ENCODE measurements around the gene KRTAP19-7. TPM values are rescaled to one million over a fixed set of nuclear protein-coding genes. Genes with fewer than 3 reads are reported as not detected.

The KRTAP19-7 gene
- not detected in 2 replicates for total RNA-seq (2012; rRNA removed)
- polyA plus RNA-seq (2012; rRNA removed), result not detected in 2 replicates
- not detected in 2 replicates for polyA plus RNA-seq (2012; cell fraction: cytosol; rRNA removed)
- polyA plus RNA-seq (2012; cell fraction: nucleus; rRNA removed; ENCODE audit: low replicate concordance), result not detected in 2 replicates
- not detected for Bru-seq, nascent RNA
- BruChase-seq, experiment 1, labeled RNA remaining after a 6-hour chase, result not detected
- not detected for BruChase-seq, experiment 2, labeled RNA remaining after a 2-hour chase
- long read RNA-seq, result 0 reads

DNA sequence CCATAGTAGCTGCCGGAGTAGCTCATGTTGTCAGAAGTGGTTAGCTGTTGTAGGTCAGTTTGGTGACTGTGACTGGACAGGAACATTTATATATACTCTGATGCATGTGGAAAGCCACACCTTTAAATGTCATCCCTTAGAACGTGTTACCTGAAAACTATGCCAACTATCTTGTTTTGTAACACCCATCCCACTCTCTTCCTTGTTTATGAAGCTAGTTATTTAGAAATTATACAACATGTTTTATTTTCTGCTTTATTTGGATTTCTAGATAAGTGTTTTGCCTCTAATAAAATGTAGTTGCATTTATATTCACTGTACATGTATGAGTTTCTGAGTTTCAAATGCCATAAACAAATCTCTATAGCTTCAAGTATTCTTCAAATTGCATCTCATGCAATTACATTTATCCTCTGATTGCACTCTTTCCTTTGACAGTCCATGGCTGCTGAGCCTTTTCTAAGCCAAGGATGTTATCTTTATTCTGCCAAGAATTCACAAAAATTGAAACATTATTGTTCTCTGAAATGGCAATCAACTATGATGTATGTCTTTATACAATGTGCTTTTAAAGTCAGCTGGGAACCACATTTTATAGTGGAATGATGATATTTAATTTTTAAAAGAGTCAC lies at the start of gene KRTAP19-7:
TSS of gene KRTAP19-7 (minus strand) at position 51 of the 632 bp plus-strand sequence. CDS start at position 26, 25 bp downstream.
- intact Hi-C loops (cut with micrococcal nuclease), result no loop called here
- H3K9ac ChIP-seq (ENCODE audit: low read depth, low read length), result no peak within 1 kb of the TSS
- no peak within 1 kb of the TSS for H3K18ac ChIP-seq (ENCODE audit: low read depth, low read length)
- H2BK20ac ChIP-seq (ENCODE audit: low read depth, low read length), result no peak within 1 kb of the TSS
- H2BK5ac ChIP-seq (ENCODE audit: low read depth, low read length, poor library complexity, severe bottlenecking), result no peak within 1 kb of the TSS
- WGBS, 2 experiments (ENCODE audit: extremely low coverage in 2 of 2, insufficient read length in 1 of 2), result no CpG with 5 or more reads among the region's 2 CpGs
- in situ Hi-C loops (cut with MboI; ENCODE audit: low sequenced_read_pairs), result no loop called here
- no peak within 1 kb of the TSS for H4K91ac ChIP-seq (ENCODE audit: insufficient read depth, low read depth, low read length)
- H2AK9ac ChIP-seq (replicated peaks; ENCODE audit: low read depth, low read length, poor library complexity), result no peak within 1 kb of the TSS
- DNase-seq (no peak), ATAC-seq (ENCODE audit: low read depth) (no peak)
- H3K9me3 ChIP-seq (ENCODE audit: control insufficient read depth, insufficient read depth, low read length), result peaks cover 4% of the 10 kb centered on the region; the same call in 1 of the 2 replicates
- no peak within 1 kb of the TSS for H3K23ac ChIP-seq (ENCODE audit: low read depth, low read length)
- no peak within 1 kb of the TSS for H3K56ac ChIP-seq (ENCODE audit: extremely low read depth, insufficient read depth, low read length)
- H3K79me1 ChIP-seq (ENCODE audit: low read depth in 1 of 2, low read length in 2 of 2), result no peaks in the 10 kb centered on the region
- no peaks in the 10 kb centered on the region for H3K9me1 ChIP-seq (ENCODE audit: insufficient read depth, low read length)
- no peak within 1 kb of the TSS for H3K4ac ChIP-seq (ENCODE audit: low read depth, low read length)
- no peak within 1 kb of the TSS for H4K5ac ChIP-seq (ENCODE audit: low read depth, low read length)
- no peak within 1 kb of the TSS for H3K4me2 ChIP-seq (ENCODE audit: low read depth, low read length)
- no TSS peak for BruUV-seq (replicated peaks)
- H2AK5ac ChIP-seq (ENCODE audit: low read depth, low read length), result no peak within 1 kb of the TSS
- no peak within 1 kb of the TSS for H3K14ac ChIP-seq (replicated peaks; ENCODE audit: low read depth, low read length)
- no peaks in the 10 kb centered on the region for H3K36me3 ChIP-seq (ENCODE audit: control insufficient read depth, insufficient read depth, low read length)
- ChIA-PET CTCF (no interaction called here), POLR2A (ENCODE audit: unreplicated experiment) (no interaction called here)
- H3K4me3 ChIP-seq (ENCODE audit: insufficient read depth, low read depth, low read length), result no peak within 1 kb of the TSS
- dilution Hi-C loops (cut with HindIII; ENCODE audit: low sequenced_read_pairs, unreplicated experiment), result no loop called here
- H3K27me3 ChIP-seq (ENCODE audit: control insufficient read depth, insufficient read depth, low read length), result no peaks in the 10 kb centered on the region
- no peak within 1 kb of the TSS for H2BK15ac ChIP-seq (ENCODE audit: low read depth, low read length)
- no peak within 1 kb of the TSS for H4K8ac ChIP-seq (ENCODE audit: low read depth in 2 of 2, low read length in 2 of 2)
- H3K4me1 ChIP-seq (ENCODE audit: control insufficient read depth, insufficient read depth, low read length), result no peaks in the 10 kb centered on the region
- H2AFZ ChIP-seq (replicated peaks; ENCODE audit: low read length, poor library complexity), result no peak within 1 kb of the TSS
- H4K20me1 ChIP-seq (ENCODE audit: insufficient read depth, low read length), result no peaks in the 10 kb centered on the region
- no peak within 1 kb of the TSS for H3K27ac ChIP-seq (ENCODE audit: insufficient read depth, low read length)
- no peak within 1 kb of the TSS for H2BK120ac ChIP-seq (ENCODE audit: low read depth, low read length)
- TF ChIP-seq FOS (IDR thresholded peaks at IDR 0.05; ENCODE audit: low read depth, low read length) (no peak), BHLHE40 (IDR thresholded peaks at IDR 0.05; ENCODE audit: low read depth, low read length) (no peak), CEBPB (IDR thresholded peaks at IDR 0.05; ENCODE audit: low read depth, low read length) (no peak), RCOR1 (IDR thresholded peaks at IDR 0.05; ENCODE audit: insufficient replicate concordance, low read length) (no peak), RAD21 (IDR thresholded peaks at IDR 0.05; ENCODE audit: low read length) (no peak), USF2 (IDR thresholded peaks at IDR 0.05; ENCODE audit: low read depth, low read length) (no peak), MAFK (IDR thresholded peaks at IDR 0.05; ENCODE audit: low read depth, low read length) (no peak), MXI1 (IDR thresholded peaks at IDR 0.05; ENCODE audit: borderline replicate concordance, low read depth, low read length) (no peak), RFX5 (IDR thresholded peaks at IDR 0.05; ENCODE audit: low read depth, low read length) (no peak), POLR2A (IDR thresholded peaks at IDR 0.05; ENCODE audit: low read depth, low read length) (no peak), SMC3 (IDR thresholded peaks at IDR 0.05; ENCODE audit: low read depth, low read length) (no peak), MAZ (IDR thresholded peaks at IDR 0.05; ENCODE audit: borderline replicate concordance, low read depth, low read length) (no peak), NFE2L2 (IDR thresholded peaks at IDR 0.05; ENCODE audit: low read depth, low read length) (no peak), CTCF (conservative IDR thresholded peaks at IDR 0.05; ENCODE audit: low read depth, low read length) (no peak)
- TF ChIP-seq, protein P1, sequence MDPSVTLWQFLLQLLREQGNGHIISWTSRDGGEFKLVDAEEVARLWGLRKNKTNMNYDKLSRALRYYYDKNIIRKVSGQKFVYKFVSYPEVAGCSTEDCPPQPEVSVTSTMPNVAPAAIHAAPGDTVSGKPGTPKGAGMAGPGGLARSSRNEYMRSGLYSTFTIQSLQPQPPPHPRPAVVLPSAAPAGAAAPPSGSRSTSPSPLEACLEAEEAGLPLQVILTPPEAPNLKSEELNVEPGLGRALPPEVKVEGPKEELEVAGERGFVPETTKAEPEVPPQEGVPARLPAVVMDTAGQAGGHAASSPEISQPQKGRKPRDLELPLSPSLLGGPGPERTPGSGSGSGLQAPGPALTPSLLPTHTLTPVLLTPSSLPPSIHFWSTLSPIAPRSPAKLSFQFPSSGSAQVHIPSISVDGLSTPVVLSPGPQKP (IDR thresholded peaks at IDR 0.05; ENCODE audit: borderline replicate concordance, low read depth, low read length), result no peak
